ENCODE results near the gene PSMB7.

Gene PSMB7

DNA sequence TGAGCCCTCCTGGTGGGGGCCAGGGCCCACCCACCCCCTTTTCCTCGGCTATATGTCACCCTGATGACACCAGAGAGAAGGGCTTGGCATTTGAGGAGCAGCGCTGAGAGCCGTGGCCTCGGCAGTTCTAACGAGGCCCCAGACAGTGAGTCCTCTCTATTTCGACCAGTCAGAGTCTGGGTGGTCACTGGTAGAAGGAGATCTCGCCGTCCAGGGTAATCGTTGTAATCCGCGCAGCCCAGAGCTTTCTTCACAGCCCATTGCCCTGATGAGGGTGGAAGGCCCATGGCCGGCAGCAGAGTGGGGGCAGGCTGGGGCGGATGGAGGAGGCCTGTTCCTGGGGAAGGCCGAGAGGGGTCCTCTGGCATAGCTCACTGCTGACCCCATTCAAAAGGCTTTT is 70.2 kb downstream of the PSMB7 start:
- no peak for DNase-seq (ENCODE audit: low spot score)

DNA sequence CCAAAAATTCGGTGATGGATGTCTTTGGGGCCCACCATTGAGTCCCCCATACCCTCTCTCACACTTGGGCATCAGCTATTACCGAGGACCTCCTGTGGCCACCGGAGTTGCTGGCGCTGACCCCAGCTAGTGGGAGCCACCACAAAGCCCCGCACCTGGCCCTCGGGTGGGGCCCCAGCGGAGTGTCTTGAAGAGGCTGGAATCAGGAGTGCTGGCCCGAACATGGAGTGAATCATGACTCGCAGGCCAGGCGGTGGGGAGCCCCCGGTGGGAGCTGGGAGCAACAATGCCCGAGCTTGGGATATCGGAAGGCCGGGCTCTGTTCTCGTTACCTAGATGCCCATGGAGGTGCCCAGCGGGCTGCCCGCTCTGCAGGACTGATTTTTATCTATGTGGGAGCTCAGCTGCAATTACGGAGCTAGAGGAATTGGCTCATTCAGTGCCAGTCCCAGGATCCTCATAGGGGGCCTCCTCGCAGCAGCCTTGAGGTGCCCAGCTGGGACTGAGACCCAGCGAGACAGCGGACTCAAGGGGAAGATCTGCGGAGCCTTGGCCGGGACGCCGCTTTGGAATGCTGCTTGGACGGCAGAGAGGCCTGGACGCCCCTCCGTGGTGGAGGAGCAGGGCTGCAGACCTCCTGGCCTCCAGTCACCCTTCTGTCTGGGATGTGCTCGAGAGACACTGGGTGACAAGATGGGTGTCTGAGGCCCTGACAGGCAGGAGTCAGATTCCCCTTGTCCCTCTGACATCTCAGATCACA is 70.8 kb downstream of the PSMB7 start:
- no peak for DNase-seq (ENCODE audit: low spot score)

DNA sequence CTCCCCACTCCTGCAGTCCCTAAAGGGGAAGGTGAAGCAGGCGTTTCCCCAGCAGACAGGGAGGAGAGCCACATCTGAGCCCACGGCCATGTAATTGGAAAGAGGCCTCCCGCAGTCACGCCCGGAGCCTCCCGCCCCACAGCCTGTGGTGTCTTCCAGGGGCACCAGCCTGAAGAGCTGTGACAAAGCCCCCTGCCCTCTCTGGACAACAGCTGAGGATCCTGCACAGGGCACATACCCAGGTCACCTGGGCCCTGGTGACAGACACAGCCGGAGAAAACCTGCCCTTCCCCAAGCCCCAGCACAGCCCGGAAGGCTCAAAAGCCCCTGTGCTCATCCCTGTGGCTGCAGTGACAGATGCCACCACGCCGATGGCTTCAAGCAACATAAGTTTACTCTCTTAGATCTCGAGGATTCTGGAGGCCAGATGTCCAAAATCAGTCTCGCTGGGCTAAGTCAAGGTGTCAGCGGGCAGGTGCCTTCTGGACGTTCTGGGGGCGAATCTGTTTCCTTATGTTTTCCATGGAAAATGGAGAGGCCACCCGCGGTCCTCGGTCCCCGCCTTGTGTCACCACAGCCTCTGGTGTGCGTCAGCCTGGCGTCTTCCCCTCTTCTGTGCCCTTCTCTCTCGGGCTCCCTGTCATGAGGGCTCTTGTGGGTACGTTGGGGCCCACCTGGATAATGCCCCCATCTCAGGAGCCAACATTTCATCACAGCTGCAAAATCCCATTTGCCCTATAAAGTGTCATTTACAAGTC is 71.5 kb downstream of the PSMB7 start:
- no peak for DNase-seq (ENCODE audit: low spot score)

DNA sequence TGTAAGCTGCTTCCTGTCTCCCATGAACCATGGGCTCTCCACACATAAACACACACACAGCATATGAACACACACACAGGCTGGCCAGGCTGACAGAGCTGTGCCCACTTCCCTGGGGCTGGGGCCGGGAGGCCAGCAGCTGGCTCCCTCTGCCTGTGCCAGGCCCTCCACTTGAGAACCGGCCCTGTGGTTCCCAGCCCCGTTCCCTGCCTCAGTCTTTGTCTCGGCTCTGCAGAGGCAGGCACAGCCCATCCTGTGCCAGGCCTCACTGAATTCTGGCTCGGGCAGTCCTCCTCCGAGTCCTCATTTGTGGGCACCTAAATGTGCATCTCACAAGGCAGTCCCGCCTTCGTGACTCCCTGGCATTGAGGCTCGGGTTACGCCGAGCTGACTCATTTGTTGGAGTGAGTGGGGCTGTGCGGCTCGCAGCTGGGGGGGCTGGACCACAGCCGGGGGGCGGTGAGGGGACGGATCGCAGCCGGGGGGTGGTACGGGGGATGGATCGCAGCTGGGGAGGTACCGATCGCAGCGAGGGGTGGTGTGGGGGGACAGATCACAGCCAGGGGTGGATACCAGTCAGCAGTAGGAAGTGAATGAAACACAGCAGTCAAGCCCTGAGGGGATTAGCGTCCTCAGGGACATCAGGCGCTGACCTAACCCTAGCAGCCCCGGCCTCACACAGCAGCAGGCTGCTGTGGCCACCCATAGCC is 72.3 kb downstream of the PSMB7 start:
- peak; percentile 93 for DNase-seq (ENCODE audit: low spot score)

DNA sequence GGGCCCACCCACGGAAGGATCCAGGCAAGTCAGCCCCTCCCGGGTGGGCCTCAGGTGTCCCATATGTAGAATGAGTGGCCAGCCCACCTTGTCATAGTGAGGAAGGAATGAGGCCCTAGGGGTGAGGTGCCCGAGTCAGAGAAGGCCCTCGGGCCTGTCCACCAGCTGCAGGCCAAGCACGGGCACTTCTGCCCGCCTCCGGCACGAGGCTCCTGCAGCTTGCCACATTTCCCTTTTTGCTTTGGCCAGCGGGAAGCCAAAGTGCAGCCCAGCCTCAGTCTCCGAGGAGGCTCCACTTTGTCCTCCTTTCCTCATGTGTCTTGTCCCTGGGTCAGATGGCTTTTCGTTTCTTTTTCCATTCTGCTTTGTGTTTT is 72.9 kb downstream of the PSMB7 start:
- DNase-seq (ENCODE audit: low spot score) = no peak

DNA sequence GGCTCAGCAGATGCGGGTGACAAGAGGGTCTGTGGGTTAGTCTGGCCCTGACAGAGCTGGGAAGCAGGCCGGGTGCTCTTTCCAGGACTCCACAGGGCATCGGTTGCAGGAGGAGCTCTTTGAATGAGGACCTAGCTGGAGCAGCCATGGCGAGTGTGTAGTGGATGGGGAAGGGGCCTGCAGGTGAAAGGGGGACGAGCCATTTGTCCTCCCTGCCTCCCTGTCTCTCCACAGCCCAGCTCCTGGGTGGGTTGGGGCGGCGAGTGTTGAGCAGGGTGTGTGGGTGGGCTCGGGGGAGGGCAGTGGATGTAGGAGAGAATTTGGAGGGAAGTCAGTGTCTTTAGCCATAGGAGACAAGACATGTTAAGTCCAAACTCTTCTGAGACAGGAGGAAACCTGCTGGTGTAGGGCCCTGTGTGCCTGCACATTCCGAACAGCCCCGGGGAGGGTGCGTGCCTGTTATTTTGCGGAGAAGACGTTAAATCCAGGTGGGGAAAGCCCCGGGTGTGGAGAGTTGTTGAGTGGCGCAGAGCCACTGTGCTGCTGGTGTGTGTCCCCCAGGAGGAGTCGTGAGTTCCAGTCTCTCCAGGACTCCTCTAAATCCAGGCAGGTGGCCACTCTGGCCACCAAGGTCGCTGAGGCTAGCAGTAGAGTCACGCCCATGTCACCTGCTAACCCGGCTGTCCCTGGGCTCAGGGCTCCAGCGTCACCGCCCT is 73.6 kb downstream of the PSMB7 start:
- no peak for DNase-seq (ENCODE audit: low spot score)

DNA sequence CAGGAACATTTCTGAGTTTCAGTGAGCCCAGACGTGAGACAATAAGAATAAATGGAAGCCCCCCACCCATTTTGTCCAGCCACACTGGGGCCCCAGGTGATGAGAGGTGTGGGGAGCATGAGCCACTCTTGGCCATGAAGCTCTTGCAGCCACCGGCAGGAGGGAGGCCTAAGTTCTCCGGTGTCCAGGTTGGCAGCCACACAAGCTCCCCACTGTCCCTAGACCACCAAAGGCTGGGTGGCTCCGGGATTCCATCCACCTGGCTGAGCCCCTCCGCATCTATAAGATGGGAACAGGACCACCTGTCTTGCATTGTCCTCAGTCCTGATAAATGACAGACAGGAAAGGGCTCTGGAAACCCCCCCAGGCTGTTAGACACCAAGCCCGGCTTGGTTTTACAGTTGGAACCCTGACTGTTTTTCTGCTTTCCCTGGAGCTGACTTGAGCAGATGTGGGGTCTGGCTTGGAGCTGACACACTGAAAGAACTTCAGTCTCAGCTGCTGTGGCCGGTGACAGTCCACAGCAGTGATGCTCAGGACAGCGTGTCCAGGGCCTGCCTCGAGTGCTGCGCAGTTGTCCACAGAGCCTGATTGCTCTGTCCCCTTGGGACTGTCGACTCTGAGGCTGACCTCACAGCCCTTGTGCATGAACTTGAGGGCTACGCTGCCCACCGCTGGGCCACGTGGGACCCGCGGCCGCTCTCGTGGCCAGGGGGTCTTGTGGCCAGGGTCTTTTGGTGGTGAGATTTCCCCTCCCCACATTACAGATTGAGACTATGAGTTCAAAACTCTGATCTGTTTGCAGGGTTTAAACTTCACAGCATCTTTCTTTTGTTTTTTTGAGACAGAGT is 74.8 kb downstream of the PSMB7 start:
- no peak for DNase-seq (ENCODE audit: low spot score)

DNA sequence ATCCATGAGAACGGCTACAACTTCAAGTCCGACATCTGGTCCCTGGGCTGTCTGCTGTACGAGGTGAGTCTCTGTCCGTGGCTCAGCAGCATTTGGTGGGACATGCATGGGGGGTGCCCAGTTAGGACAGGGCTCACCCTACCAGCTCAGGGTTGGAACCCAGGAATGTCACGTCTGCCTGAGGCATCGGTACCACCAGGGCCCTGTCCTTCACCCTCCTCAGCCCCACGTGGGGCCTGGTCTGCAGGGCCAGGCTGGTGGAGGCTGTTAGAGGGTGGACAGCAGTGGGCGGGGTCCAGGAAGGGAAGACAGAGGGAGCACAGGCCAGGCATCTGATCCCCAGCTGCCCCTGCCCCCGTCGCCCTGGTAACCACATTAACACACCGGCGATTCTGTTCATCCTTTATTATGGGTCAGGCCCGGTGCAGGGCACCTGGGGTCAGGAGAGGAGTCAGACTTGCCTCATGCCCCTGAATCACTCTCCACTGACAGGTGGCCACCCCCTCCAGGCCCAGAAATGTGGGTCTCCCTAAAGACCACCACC is 75.6 kb downstream of the PSMB7 start:
- no peak for DNase-seq (ENCODE audit: low spot score)

DNA sequence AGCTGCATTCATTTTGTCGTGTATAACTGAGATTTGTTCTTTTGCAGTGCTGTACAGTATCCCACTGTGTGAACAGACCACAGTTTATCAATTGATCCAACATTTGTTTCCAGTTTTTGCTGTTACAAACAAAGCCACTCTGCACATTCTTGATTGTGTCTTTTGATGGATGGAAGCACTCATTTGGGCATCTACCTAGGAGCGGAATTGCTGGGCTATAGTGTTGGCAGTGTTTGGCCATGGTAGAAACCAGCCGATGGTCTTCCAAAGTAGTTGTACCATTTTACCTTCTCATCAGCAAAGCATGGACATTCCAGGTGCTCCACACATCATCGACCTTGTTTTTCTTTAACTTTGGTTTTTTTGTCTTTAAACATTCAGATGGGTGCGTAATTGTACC is 77.7 kb downstream of the PSMB7 start:
- no peak for DNase-seq (ENCODE audit: low spot score)

DNA sequence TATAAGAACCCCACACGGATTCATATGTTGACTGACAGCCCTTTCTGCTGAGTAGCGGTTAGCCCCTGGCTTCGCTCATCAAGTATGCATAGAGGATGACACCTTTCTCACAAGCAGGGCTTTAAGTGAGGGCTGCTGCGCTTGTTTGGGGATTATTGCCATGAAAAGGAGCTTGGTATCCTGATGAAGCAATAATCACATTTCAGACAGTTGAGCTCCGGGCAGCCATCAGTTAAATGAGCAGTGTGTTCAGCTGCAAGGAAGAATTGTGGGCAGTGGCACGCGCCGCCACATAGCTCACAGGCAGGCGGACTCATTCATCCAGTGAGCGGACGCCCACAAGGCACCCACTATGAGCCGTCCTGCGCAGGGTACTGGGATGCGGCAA is 79.9 kb downstream of the PSMB7 start:
- no peak for DNase-seq (ENCODE audit: low spot score)

DNA sequence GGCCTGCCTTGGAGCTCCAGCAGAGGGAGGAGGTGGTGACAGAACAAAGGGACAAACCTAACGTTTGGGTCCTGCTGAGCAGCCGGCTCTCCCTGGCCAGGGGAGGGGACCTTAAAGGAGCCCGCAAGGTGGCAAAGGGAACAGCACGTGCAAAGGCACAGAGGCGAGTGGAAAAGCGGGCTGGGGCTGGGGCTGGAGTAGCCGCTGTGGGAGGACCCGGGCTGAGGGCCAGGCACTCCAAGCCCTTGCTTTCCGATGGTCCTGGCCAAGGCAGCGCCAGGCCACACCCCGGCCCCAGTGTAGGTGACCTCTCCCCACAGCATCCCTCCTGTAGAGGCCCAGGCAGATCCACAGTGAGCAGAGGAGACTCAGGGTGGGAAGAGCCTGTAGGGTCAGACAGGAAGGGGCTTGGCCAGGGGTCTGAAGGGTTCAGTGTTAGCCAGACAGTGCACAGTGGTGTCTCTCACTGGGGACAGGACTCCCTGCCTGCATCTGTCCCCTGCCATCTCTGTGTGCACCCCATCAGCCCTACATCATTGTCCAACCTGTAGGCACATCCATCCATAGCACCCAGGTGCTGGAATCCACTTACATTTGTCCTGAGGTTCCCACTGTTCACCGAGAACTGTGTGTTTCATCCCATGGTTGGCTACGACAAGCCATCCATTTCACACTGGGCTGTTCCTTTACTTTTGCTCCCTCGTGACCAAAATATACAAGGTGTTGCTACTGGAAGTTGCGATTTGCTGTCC is 80.5 kb downstream of the PSMB7 start:
- DNase-seq (ENCODE audit: low spot score) = no peak

DNA sequence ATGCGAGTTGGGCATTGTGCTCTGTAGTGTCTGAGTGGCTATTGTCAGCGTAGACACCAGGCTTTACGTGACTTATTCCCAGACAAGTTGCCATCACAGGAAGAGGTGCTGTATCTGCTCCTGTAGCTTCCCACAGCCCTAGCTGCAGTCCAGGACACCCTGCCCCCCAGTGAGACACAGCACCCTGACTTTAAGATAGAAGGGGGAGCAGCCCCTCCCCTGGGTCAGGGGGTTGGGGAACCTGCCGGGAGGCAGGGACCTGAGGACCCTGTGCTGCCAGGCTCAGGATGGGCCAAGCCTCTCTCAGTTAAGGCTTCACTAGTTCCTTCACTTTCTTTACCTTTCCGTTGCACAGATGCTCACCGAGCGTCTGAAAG is 82.1 kb downstream of the PSMB7 start:
- DNase-seq (ENCODE audit: low spot score) = no peak

DNA sequence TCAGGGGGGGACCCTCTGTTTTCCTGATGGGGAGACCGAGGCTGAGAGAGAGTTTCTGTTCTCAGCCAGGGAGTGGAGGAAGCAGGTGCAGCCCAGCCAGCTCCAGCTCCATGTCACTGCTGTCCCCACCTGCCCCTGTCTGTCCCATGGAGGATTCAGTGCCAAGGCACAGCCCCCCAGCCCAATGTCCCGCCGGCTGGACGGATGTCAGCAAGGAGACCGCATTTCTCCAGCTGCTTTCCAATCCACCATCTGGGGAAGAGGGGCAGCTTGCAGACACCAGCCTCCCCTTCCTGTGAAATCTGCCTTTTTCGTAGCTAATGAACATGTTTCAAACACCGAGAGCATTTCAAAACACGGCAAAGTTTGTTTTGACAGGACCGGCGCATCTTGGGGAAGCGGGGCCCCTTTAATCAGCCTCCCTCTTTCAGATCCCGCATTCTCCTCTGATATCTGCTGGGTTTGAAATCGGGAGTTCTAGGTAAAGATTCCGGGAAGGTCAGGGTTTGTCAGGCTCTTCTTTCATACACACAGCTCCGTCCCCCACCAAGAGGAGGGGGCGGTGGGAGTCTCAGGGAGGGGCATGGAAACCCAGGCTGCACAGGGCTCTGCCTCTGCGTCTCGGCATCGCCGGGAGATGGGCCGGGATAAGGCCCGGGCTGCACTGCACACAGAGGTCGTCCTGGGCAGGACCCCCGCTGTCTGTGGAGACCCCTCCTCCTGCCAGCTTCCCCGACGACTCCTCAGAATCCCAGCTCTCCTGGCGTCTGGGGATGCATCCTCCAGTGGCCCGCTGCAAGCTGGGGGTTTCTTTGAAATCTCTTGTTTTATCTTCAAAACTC is 82.7 kb downstream of the PSMB7 start:
- DNase-seq (ENCODE audit: low spot score) = no peak

DNA sequence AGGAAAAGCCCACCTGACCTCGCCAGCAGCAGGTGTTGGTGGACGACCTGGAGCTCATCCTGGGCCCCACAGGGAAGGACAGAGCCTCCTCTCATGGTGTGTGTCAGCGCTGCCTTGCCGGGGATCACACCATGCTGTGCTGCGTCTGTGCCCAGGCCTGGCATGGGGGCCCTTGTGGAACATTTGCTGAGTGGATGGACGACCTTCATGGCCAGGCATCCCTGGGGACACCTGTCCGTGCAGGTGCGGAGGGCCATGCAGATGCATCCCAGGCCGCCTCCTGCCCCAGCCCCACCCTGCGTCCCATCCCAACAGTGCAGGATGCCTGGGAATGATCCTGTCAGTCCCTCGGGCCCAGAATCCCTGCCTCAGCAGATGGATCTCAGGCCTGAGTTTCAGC is 83.7 kb downstream of the PSMB7 start:
- DNase-seq (ENCODE audit: low spot score) = no peak

DNA sequence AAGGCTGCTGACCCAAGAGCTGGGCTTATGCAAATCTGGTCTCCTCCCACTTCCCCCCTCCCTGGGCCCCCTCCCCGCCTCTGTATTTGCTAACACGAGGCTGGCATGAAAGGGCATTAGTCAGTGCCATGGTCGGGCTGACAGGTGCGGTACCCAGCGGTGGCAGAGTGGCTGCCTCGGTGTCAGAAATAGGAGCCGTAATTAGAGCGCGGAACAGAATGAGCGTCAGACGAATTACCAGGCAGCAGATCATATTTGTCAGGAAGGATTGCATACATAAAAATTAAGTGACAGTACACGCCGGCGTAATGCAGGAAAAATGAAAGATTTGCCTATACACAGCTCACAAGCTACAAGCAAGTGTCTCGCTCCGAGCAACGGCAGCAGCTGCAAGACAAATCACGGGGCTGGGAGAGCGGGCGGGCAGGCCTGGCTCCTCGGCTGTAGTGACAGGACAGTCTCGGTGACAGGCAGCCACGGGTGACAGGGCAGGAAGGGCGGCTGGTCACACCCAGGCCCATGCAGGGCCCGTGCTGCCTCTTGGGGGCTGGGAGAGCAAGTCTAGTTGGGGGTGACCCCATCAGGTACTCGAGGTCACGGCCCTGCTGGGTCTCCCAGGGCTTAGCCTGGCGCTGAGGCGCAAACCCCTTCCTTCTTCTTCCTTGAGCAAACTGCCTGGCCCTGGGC is 85.1 kb downstream of the PSMB7 start:
- no peak for DNase-seq (ENCODE audit: low spot score)

DNA sequence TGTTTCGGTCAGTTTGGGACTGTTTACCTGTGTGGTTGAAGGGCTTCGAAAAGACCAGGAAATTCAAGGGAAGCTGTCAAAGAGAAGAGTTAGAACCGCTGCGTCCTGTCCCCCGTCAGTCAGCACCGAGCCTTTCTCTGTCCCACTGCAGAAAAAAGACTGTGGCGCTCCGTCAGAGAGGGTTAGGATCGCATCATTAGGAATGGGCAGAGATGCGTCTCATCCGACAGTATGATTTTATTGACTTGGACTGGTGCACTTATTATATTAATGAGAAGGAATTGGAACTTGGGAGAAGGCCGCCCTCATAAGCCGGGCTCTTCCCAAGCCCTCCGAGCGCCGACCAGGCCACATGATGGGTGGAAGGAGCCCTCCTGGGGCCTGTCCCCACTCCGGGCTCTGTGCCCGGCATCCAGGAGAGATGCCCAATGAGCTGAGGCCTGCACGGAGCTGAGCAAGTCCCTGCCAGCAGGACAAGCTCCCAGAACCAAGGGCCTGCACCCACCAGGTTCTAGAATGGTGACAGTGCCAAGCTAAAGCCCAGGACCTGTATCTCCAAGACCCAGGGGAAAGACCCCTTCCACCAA is 85.9 kb downstream of the PSMB7 start:
- DNase-seq (ENCODE audit: low spot score) = no peak

DNA sequence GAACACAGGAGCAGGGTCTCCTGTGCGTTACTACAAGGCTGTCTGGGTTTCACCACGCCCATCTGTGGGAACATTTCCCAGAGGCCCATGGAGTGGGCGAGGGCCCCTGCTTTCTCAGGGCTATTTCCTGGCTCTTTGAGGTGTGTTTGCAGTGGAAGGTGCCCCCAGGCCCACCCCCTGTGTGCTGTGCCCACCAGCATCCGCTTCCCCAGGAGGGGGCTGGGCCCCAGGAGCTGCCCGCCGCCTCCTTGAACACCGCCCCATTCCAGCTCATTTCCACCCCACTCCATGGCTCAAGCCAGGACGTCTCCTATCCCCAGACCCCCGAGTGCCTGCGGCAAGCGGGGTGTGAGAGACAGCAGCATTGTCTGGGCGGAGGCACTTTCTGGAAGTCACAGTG is 87.0 kb downstream of the PSMB7 start:
- DNase-seq (ENCODE audit: low spot score) = no peak

DNA sequence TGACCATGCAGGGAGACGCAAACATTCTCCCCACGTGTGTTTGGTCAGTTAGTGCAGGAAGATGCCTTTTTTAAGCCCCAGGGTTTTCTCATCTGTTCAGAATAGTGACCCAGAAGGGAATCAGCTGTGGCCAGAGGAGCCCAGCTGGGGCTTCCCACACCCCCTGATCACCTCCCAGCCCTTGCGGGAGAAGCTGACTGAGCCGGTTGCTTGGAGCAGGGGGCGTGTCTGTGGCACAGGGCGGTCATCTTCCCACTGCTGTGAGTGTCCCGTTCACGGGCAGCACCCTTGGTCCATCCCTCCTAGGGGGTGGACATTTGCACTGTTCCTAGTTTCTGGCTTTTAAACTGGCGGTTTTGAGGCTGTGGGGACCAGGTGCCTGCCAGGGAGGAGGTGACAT is 87.8 kb downstream of the PSMB7 start:
- no peak for DNase-seq (ENCODE audit: low spot score)

DNA sequence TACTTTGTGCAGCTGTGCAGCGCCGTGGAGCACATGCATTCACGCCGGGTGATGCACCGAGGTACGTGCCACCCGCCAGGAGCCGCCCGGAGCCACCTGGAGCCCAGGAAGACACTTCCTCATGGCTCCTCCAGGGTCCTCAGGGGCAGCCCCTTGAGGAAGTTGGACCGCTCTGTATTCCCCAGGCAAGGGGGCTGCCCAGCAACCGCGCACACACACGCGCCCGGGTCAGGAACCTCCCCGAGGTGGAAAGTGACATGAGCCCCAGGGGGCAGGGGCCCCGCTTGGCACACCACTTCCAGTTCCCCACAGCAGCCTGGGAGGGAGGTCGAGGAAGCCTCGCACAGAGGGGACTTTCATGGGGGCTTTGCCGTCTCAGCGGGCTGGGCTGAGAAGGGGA is 88.9 kb downstream of the PSMB7 start:
- DNase-seq (ENCODE audit: low spot score) = no peak
